Stimulated activated CD8-positive, alpha-beta memory T cell treated with anti-CD3 and anti-CD28 coated beads, Interleukin-2, amount 100 ng/mL, for 48 hours (primary cell): ENCODE measurements around the gene BEND2.

Experiments used
- DNase-seq, 2 donors: peaks; one replicate each; pipeline ENCODE4 v3.0.0-alpha.2; 2020; ENCODE audit warnings: low read depth in 2 of 2

The BEND2 gene

DNA sequence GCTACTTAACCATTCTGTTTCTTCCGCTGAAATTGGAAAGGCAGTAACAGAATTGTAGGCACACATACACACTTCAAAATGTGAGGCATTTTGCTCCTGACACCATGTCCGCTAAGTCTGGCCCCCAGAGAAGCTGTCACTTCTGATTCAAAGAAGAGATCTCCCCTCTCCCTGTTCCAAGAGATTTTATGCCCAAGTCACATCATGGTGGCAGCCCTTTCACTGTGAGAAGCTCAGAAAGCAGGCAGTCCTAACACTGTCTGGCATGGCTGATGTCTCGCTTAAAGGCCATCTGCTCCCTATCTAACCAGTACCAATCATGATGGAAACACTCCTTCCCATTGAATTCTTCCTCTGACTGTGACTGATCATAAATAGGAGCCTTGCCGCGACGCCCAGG is 83.9 kb downstream of the BEND2 start:
- DNase-seq, result no peak

DNA sequence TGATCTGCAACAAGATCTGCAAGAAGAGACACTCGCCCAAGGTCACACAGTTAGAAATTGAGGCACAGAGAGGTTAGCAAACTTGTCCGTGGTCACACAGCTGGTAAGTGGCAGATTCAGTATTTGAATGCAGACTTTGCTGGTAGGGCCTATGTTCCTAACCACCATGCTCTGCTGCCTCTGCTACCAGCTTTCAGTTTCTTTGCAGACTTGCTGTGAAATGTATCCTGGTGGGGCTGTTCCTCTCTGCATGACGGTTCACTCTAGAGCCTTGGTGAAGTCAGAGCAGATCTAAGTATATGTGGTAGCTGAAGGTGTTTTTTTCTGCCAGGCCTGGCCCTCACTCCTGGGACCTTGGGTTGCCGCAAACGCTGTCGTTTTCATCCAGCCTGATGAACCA is 87.1 kb downstream of the BEND2 start:
- no peak for DNase-seq

DNA sequence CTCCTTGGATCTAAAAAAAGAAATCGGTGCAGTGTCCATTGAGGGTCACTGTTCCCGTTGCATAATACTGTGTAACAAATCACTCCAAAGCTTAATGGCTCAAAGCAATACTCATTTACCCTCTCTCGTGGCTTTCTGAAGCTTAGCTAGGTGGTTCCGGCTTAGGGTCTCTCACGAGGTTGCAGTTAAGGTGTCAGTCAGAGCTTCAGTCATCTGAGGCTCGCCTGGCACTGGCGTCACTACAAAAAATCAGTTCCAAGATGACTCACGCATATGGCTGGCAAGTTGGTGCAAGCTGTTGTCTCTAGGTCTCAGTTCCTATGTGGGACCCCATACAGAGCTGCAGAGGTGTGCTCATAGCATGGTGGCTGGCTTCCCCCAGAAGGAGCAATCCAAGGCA is 91.0 kb downstream of the BEND2 start:
- DNase-seq, result no peak

DNA sequence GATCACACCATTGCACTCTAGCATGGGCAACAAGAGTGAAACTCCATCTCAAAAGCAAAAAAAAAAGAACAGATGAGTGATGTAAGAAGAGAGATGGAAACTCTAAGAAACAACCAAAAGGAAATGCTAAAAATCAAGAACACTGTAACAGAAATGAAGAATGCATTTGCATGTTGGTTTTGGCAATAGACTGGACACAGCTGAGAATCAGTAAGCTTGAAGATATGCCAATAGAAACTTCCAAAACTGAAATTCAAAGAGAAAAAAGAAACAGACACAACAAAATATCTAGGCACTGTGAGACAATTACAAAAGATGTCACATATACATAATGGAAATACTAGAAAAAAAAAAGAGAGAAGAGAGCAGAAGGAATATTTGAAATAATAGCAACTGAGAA is 93.7 kb downstream of the BEND2 start:
- no peak for DNase-seq

DNA sequence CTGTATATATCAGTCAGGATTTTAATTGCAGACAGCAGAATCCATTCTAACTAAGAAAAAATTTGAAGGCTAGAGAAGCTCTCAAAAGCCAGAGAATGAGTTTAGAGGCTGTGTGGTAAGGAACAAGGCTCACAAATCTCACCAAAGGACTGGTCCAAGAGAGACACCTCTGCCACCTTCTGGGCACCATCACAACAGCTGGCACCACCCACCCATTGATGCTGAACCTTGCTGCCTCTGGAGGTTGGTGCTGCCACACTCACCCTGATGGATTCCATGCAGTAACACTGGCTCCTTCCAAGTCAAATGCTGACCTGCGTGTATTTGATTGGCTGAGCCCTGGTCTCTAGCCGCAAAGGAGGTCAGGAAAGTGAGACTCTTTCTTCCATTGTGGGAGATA is 100.8 kb downstream of the BEND2 start:
- DNase-seq, result no peak
